ENCODE measurements around the gene RBL1.

RBL1 gene

GRCh38 chr20:36967636-36968035, 128.2 kb downstream of the RBL1 start:
- CTCF ChIA-PET, result no interaction called here
- POLR2A ChIA-PET, result interaction anchor here (0.7 kb wide), 1 partner anchor 211 kb away, joined by 4 read pairs; the partner anchor contains the start of gene RPN2
- H3K4me3 ChIP-seq (ENCODE audit: low read depth, low read length), result no peak overlapping the region
- H3K4me1 ChIP-seq (ENCODE audit: control insufficient read depth, insufficient read depth, low read length), result no peaks in the 10 kb centered on the region
- H3K36me3 ChIP-seq (ENCODE audit: control insufficient read depth in 2 of 2, insufficient read depth in 1 of 2, low read length in 2 of 2), result no peaks in the 10 kb centered on the region
- no peak overlapping the region for H3K27ac ChIP-seq (ENCODE audit: extremely low read depth, low read depth, low read length)
- no peaks in the 10 kb centered on the region for H3K9me3 ChIP-seq (ENCODE audit: control insufficient read depth, insufficient read depth, low read depth, low read length)
- TF ChIP-seq INSM2 (tag by site-specific recombination; IDR thresholded peaks at IDR 0.05) (no peak), KLF7 (tag by site-specific recombination; IDR thresholded peaks at IDR 0.05; ENCODE audit: borderline replicate concordance) (no peak), ZNF280C (tag by site-specific recombination; IDR thresholded peaks at IDR 0.05) (no peak), ZBTB49 (tag by site-specific recombination; IDR thresholded peaks at IDR 0.05; ENCODE audit: low read depth) (no peak), CTCF (tag by site-specific recombination; IDR thresholded peaks at IDR 0.05) (no peak), ZNF521 (tag by site-specific recombination; IDR thresholded peaks at IDR 0.05) (no peak), PRDM10 (tag by site-specific recombination; IDR thresholded peaks at IDR 0.05) (no peak), ZNF202 (tag by site-specific recombination; IDR thresholded peaks at IDR 0.05; ENCODE audit: borderline replicate concordance) (no peak), ZNF433 (tag by site-specific recombination; IDR thresholded peaks at IDR 0.05; ENCODE audit: low read depth) (no peak), PRDM1 (tag by site-specific recombination; IDR thresholded peaks at IDR 0.05) (no peak), ZNF280D (tag by site-specific recombination; IDR thresholded peaks at IDR 0.05) (no peak), ZIC2 (tag by site-specific recombination; IDR thresholded peaks at IDR 0.05) (no peak), ZEB2 (tag by site-specific recombination; IDR thresholded peaks at IDR 0.05) (no peak), ZNF169 (tag by site-specific recombination; IDR thresholded peaks at IDR 0.05) (no peak), YY1 (tag by site-specific recombination; IDR thresholded peaks at IDR 0.05) (no peak), ZNF560 (tag by site-specific recombination; IDR thresholded peaks at IDR 0.05; ENCODE audit: borderline replicate concordance) (no peak), ZNF302 (tag by site-specific recombination; IDR thresholded peaks at IDR 0.05; ENCODE audit: low read depth) (no peak)

Measured in HEK293 (cell line).